HG03460 (cell line): ENCODE results near the gene NANOS1.

Experiments
- ATAC-seq: cut with Tn5 transposase; IDR thresholded peaks from one replicate; pipeline ENCODE4 v1.9.1; 2021; ENCODE audit not compliant: unreplicated experiment

NANOS1 gene, protein sequence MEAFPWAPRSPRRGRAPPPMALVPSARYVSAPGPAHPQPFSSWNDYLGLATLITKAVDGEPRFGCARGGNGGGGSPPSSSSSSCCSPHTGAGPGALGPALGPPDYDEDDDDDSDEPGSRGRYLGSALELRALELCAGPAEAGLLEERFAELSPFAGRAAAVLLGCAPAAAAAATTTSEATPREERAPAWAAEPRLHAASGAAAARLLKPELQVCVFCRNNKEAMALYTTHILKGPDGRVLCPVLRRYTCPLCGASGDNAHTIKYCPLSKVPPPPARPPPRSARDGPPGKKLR

GRCh38 chr10:119029613-119030420, at the start of gene NANOS1:
Gene NANOS1, plus strand, starts transcription at chr10:119029714. Its CDS starts 88 bp downstream, at chr10:119029802.
- peak; percentile 10 for ATAC-seq

DNA sequence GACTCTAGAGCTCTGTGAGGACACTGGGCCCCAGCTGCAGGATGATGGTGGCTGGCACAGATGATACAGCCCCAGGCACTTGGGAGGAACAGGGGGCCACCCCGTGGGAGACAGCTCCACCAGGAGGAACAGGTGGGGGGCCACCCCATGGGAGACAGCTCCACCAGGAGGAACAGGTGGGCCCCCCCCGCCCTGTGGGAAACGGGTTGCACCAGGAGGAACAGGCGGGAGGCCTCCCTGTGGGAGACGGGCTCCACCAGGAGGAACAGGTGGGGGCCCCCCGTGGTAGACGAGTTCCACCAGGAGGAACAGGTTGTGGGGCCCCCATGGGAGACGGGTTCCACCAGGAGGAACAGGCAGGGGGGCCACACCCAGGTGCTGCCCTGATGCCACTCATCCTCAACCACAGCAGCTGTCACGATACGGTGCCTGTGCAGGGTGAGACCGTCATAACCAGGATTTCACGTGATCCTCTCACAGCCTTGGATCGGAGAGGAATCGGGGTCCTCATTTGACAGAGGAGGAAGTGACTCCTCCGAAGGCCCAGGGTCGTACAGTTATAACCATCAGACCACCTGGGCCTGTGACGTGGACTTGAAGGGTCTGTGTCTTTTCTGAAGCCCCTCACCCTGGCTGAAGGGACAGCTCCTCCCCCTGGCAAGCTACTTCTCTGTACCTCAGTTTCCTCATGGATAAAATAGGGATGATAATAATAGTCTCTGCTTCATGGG, 49.2 kb upstream of the NANOS1 start:
- no peak for ATAC-seq

GRCh38 chr10:118980870-118981269, 48.6 kb upstream of the NANOS1 start:
- no peak for ATAC-seq

GRCh38 chr10:118981946-118982345, 47.6 kb upstream of the NANOS1 start:
- ATAC-seq, result no peak

- no peak for ATAC-seq
These were observed 47.1 kb upstream of the NANOS1 start for GRCh38 chr10:118982366-118982765.

- ATAC-seq, result no peak
These were observed 46.3 kb upstream of the NANOS1 start for GRCh38 chr10:118983263-118983662.

- ATAC-seq, result no peak
These were observed 43.9 kb upstream of the NANOS1 start for GRCh38 chr10:118985576-118985975.

- ATAC-seq, result peak; percentile 70
These were observed 42.4 kb upstream of the NANOS1 start for GRCh38 chr10:118986815-118987790.

- no peak for ATAC-seq
These were observed 39.2 kb upstream of the NANOS1 start for GRCh38 chr10:118990326-118990725.

- ATAC-seq, result no peak
These were observed 37.0 kb upstream of the NANOS1 start for GRCh38 chr10:118992496-118992895.

DNA sequence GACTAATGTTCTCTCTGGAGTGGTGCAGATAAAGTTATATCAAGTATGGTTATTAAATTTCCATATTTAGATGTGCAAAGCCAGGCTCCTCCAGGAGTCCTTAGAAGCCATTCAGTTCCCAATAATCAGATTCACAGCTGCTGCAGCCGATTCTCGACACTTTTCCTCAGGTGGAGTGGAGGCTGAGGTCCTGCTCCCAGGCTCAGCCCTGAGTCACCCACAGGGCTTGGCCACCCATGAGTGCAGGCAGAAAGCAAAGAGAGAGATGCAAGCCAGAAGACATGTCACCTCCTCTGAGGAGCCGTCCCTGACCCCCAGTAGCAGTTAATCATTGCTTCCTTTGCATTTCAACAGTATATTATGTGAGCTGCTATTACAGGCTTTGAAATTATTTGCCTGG, 36.3 kb upstream of the NANOS1 start:
- no peak for ATAC-seq

DNA sequence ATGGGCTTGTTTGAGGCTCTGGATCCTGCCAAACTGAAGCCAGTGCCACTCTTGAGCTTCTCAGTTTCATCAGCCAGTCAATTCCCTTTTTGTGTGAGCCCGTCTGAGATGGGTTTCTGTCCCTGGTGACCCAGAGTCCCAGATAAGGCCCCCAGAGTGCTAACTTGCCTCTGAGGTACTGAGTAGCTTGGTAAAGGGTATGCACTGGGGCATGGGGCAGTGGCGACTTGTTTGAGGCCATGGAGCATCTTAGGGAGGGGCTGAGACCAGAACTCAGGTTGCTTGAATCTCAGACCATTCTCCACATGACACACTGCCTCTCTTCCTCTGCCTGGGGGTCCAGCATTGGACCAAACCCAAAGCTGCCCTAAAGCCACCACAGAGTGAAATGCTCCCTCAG, 35.2 kb upstream of the NANOS1 start:
- no peak for ATAC-seq

DNA sequence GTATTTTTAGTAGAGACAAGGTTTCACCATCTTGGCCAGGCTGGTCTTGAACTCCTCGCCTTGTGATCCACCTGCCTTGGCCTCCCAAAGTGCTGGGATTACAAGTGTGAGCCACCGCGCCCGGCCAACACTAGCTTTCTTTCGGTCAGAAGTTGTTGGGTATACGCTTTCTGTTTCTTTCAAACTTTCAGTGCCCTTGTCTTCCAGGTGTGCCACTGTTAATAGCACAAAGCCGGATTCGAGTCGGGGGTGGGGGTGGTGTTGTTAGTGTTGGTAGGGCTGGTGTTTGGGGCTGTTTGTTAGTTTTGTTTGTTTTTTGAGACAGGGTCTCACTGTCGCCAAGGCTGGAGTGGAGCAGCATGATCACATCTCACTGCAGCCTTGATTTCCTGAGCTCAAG, 33.8 kb upstream of the NANOS1 start:
- no peak for ATAC-seq

DNA sequence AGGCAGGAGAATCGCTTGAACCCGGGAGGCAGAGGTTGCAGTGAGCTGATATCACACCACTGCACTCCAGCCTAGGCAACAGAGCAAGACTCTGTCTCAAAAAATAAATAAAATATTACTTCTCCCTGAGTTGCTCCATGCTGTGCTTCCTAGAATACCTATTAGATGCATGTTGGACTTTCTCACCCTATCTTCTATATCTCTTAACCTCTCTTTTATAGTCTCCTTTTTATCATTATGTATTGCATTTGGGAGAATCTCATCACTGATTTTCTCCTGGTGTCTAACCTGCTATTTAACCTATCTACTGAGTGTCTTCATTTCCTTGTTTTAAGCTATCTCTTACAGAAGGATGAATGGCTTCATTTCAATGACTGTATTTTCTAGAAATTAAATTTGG, 32.1 kb upstream of the NANOS1 start:
- no peak for ATAC-seq

DNA sequence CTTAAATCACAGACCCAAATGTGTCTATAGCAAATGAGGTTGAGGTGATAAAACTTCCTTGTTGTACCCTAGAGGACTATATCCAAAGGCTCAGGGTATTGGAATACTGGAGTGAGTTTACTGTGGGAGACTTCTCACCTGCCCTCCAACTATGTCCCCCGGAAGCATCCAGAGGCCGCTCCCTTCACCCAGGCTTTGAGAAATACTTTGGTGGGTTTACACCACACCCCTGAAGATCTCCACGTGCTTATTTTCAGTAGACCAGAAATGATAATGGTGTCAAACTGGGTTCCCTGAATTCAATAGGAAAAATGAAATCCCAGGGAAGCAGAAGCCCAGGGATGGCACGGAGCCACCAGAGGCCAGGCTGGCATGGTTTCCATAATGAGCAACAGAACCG, 31.3 kb upstream of the NANOS1 start:
- ATAC-seq, result no peak

- no peak for ATAC-seq
These were observed 27.6 kb upstream of the NANOS1 start for GRCh38 chr10:119001717-119002500.

GRCh38 chr10:119003572-119004289, 25.8 kb upstream of the NANOS1 start:
- ATAC-seq, result no peak

GRCh38 chr10:119005362-119006043, 24.0 kb upstream of the NANOS1 start:
- no peak for ATAC-seq
